Common myeloid progenitor, CD34-positive (primary cell): Measurements from ENCODE around the gene ZCCHC7.

ENCODE experiments used
- CTCF ChIA-PET: fragments of 350-600 bp; sonication (Branson Sonifier 250); formaldehyde crosslinking; loops from one replicate; lab custom pipeline; 2021; ENCODE audit warnings: antibody characterized with exemption; lab: Charles Lee
- POLR2A ChIA-PET: fragments of 350-600 bp; sonication (Branson Sonifier 250); formaldehyde crosslinking; loops from one replicate; lab custom pipeline; 2021; ENCODE audit warnings: antibody characterized with exemption; lab: Charles Lee
- DNase-seq, 3 donors: peaks; one replicate each; pipeline versions ENCODE4 v3.0.0 to v3.0.0-alpha.2; 2013
- H3K27ac ChIP-seq, 2 experiments: 1 replicate in 1 of 2; 2 replicates in 1 of 2; pipeline ENCODE4 v1.7.0; 2013; ENCODE audit warnings: inconsistent platforms in 2 of 2, low read length in 2 of 2, mild to moderate bottlenecking in 2 of 2, low read depth in 1 of 2, moderate library complexity in 1 of 2; ENCODE audit not compliant: severe bottlenecking in 2 of 2, insufficient read depth in 1 of 2, poor library complexity in 1 of 2
- H3K27me3 ChIP-seq, 5 experiments: replicated peaks in 2 of 5; 1 replicate in 3 of 5; 2 replicates in 2 of 5; pipeline versions ENCODE4 v1.6.1 to v1.7.0; 2013; ENCODE audit warnings: low read length in 4 of 5, mild to moderate bottlenecking in 2 of 5, moderate library complexity in 2 of 5, inconsistent platforms in 1 of 5; ENCODE audit not compliant: insufficient read depth in 5 of 5, control insufficient read depth in 4 of 5
- H3K36me3 ChIP-seq, 4 experiments: 1 replicate in 2 of 4; 2 replicates in 2 of 4; pipeline versions ENCODE4 v1.6.1 to v1.7.0; 2013; ENCODE audit warnings: low read length in 3 of 4, control low read depth in 1 of 4, mild to moderate bottlenecking in 1 of 4; ENCODE audit not compliant: control insufficient read depth in 4 of 4, insufficient read depth in 4 of 4
- H3K4me1 ChIP-seq, 4 experiments: 1 replicate in 3 of 4; 2 replicates in 1 of 4; pipeline versions ENCODE4 v1.6.1 to v1.7.1; 2013; ENCODE audit warnings: low read length in 3 of 4, mild to moderate bottlenecking in 3 of 4, control low read depth in 1 of 4, inconsistent platforms in 1 of 4, moderate library complexity in 1 of 4; ENCODE audit not compliant: control insufficient read depth in 4 of 4, insufficient read depth in 4 of 4; ENCODE audit errors: control extremely low read depth in 1 of 4
- H3K4me3 ChIP-seq, 7 experiments: 1 replicate in 4 of 7; 2 replicates in 3 of 7; pipeline versions ENCODE4 v1.5.1 to v1.7.0; 2013; ENCODE audit warnings: mild to moderate bottlenecking in 7 of 7, low read length in 6 of 7, moderate library complexity in 6 of 7, inconsistent platforms in 2 of 7, low read depth in 2 of 7, control low read depth in 1 of 7; ENCODE audit not compliant: insufficient read depth in 4 of 7, control insufficient read depth in 1 of 7; ENCODE audit errors: extremely low read depth in 1 of 7
- H3K9me3 ChIP-seq, 5 experiments: 1 replicate in 4 of 5; 2 replicates in 1 of 5; pipeline versions ENCODE4 v1.6.1 to v1.7.1; 2013; ENCODE audit warnings: low read length in 4 of 5, mild to moderate bottlenecking in 2 of 5, inconsistent platforms in 1 of 5, low read depth in 1 of 5, moderate library complexity in 1 of 5; ENCODE audit not compliant: control insufficient read depth in 4 of 5, insufficient read depth in 2 of 5; ENCODE audit errors: control extremely low read depth in 1 of 5
- WGBS: methylation state at CpG from one replicate; pipeline ENCODE4 v1.1.5; 2013; ENCODE audit not compliant: insufficient coverage; 5-methylcytosine and 5-hydroxymethylcytosine counted together

The ZCCHC7 gene

GRCh38 chr9:37255944-37256862, 135.8 kb downstream of the ZCCHC7 start:
- whole genome bisulfite sequencing, result 100% methylated on average over 1 of the region's 4 CpGs
- CTCF ChIA-PET, result interaction anchor here (1.4 kb wide), 1 partner anchor 29 kb away, joined by 3 read pairs; no protein-coding TSS in a partner anchor
- POLR2A ChIA-PET, result no interaction called here

GRCh38 chr9:37259951-37260350, 139.6 kb downstream of the ZCCHC7 start:
- no peaks in the 10 kb centered on the region for H3K4me1 ChIP-seq

More at GRCh38 chr9:37255944-37256862, 135.8 kb downstream of the ZCCHC7 start:
- Histone ChIP-seq H3K4me1 (no peaks in the 10 kb centered on the region), H3K27ac (no peak overlapping the region), H3K27me3 (no peaks in the 10 kb centered on the region), H3K4me3 (no peak overlapping the region), H3K9me3 (peaks cover 0 to 4% (median 0%) of the 10 kb centered on the region in 5 experiments), H3K36me3 (peaks cover 0 to 13% (median 3%) of the 10 kb centered on the region in 4 experiments)
- no peak for DNase-seq

GRCh38 chr9:37262410-37262809, 142.0 kb downstream of the ZCCHC7 start:
- Histone ChIP-seq H3K27me3 (no peaks in the 10 kb centered on the region), H3K4me3 (no peak overlapping the region), H3K27ac (no peak overlapping the region), H3K4me1 (no peaks in the 10 kb centered on the region), H3K9me3 (no peaks in the 10 kb centered on the region), H3K36me3 (peaks cover 0 to 3% (median 1%) of the 10 kb centered on the region in 4 experiments)
- CTCF ChIA-PET, result interaction anchor here (0.8 to 1.1 kb wide), 2 partner anchors 15 to 58 kb away, joined by 3 read pairs; no protein-coding TSS in a partner anchor
- WGBS, result 100% methylated on average over 3 of the region's 4 CpGs
- POLR2A ChIA-PET, result no interaction called here
- peak in 1 of 3 donors; percentile 2 for DNase-seq

More at GRCh38 chr9:37259951-37260350, 139.6 kb downstream of the ZCCHC7 start:
- Histone ChIP-seq H3K36me3 (peaks cover 0 to 5% (median under 1%) of the 10 kb centered on the region in 4 experiments), H3K27ac (no peak overlapping the region), H3K9me3 (no peaks in the 10 kb centered on the region), H3K27me3 (no peaks in the 10 kb centered on the region), H3K4me3 (no peak overlapping the region)
- CTCF ChIA-PET, result no interaction called here
- no peak for DNase-seq
- WGBS, result 90% methylated on average over 3 of the region's 3 CpGs
- POLR2A ChIA-PET, result no interaction called here

- no CpG with 5 or more reads among the region's 1 CpG for WGBS
- no peak for DNase-seq
- H3K4me1 ChIP-seq, result no peaks in the 10 kb centered on the region
- no peak overlapping the region for H3K27ac ChIP-seq
- no peaks in the 10 kb centered on the region for H3K9me3 ChIP-seq
- CTCF ChIA-PET, result no interaction called here
- POLR2A ChIA-PET, result no interaction called here
- H3K27me3 ChIP-seq, result no peaks in the 10 kb centered on the region
- peaks cover 0 to 3% (median 1%) of the 10 kb centered on the region in 4 experiments for H3K36me3 ChIP-seq
- H3K4me3 ChIP-seq, result no peak overlapping the region
Observed at GRCh38 chr9:37264539-37264938, 144.2 kb downstream of the ZCCHC7 start.

- Histone ChIP-seq H3K27me3 (no peaks in the 10 kb centered on the region), H3K9me3 (no peaks in the 10 kb centered on the region), H3K4me1 (no peaks in the 10 kb centered on the region), H3K4me3 (no peak overlapping the region), H3K27ac (no peak overlapping the region), H3K36me3 (peaks cover 0 to 2% (median 0%) of the 10 kb centered on the region in 4 experiments)
- no peak for DNase-seq
- ChIA-PET CTCF (no interaction called here), POLR2A (no interaction called here)
- 100% methylated on average over 1 of the region's 1 CpG for WGBS
Observed at GRCh38 chr9:37266630-37267029, 146.3 kb downstream of the ZCCHC7 start.

GRCh38 chr9:37269221-37269620, 148.8 kb downstream of the ZCCHC7 start:
- Histone ChIP-seq H3K36me3 (peaks cover 0 to 3% (median 2%) of the 10 kb centered on the region in 4 experiments), H3K27me3 (no peaks in the 10 kb centered on the region), H3K4me3 (no peak overlapping the region), H3K4me1 (no peaks in the 10 kb centered on the region), H3K9me3 (peaks cover 0 to 3% (median 1%) of the 10 kb centered on the region in 5 experiments), H3K27ac (no peak overlapping the region)
- POLR2A ChIA-PET, result no interaction called here
- WGBS, result 92% methylated on average over 2 of the region's 5 CpGs
- CTCF ChIA-PET, result interaction anchor here (0.6 to 1.4 kb wide), 2 partner anchors 272 to 403 kb away, joined by 3 to 5 read pairs; no protein-coding TSS in a partner anchor
- DNase-seq, result no peak

GRCh38 chr9:37271679-37272078, 151.3 kb downstream of the ZCCHC7 start:
- Histone ChIP-seq H3K4me3 (no peak overlapping the region), H3K27me3 (no peaks in the 10 kb centered on the region), H3K9me3 (peaks cover 0 to 3% (median 1%) of the 10 kb centered on the region in 5 experiments), H3K36me3 (peaks cover 0 to 3% (median 2%) of the 10 kb centered on the region in 4 experiments), H3K4me1 (no peaks in the 10 kb centered on the region), H3K27ac (no peak overlapping the region)
- ChIA-PET CTCF (no interaction called here), POLR2A (no interaction called here)
- WGBS, result 100% methylated on average over 3 of the region's 6 CpGs
- no peak for DNase-seq
